HT-29 (cell line): ENCODE measurements around the gene SIX1. TPM values are rescaled to one million over a fixed set of nuclear protein-coding genes. Genes with fewer than 3 reads are reported as not detected.

Experiments
- DNase-seq: peaks from one replicate; pipeline ENCODE4 v3.0.0-alpha.2; 2015; ENCODE audit warnings: low spot score
- total RNA-seq: library from RNA; depleted of rRNA; stranded (reverse); fragments of >200 nt; shearing (Covaris generic); gene quantifications from 2 replicates; pipeline ENCODE4 v1.2.3, GENCODE V29; 2014; rRNA removed

Gene SIX1
- total RNA-seq, 1 experiment from 2014 or later, result 0.05 TPM

DNA sequence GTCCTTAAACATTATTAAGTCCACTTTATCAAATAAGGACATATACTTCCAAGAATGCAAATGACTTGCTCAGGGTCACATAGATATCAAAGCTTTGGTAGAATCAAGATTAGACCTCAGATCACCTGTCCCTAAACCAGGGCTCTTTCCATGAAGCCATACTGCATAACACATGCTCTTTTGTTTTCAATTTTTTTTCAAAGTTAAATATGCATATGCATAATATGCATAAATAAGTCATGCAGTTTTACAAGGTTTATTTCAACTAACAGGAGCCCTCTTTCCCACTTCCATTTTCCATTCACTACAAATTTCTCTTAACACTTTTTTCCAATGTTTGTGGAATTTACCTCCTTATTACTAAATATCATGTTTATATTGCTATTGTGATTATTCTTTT is 53.1 kb downstream of the SIX1 start:
- no peak for DNase-seq

DNA sequence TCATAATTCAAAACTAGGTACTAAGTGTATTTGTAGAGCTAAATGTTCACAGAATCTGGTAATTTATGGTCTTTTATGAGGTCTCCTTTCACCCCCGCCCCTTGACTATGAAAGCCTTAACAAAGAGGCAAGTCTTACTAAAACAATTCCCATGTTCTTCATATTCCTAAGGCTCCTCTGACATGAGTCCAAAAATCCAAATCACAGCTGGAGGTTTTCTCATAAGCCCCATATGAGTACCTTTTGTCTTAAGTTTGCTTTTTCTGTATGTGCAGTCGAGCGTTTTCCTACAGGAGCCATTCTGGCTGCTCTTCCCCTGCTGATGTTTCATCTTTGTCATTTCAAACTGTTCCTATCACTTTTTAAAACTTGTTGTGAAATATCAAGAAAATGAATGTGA is 55.2 kb downstream of the SIX1 start:
- no peak for DNase-seq

Other genes starting within 250 kb of the SIX1 start
- gene C14orf39, start 163.4 kb downstream of the SIX1 start, total RNA-seq, result not detected in 2 replicates
- gene SIX6, start 140.3 kb downstream of the SIX1 start, total RNA-seq, result not detected in 2 replicates
- 7.5 and 8.1 TPM in 2 replicates for gene SIX4, start 74.9 kb upstream of the SIX1 start, total RNA-seq
- 14.0 and 14.5 TPM in 2 replicates for gene MNAT1, start 85.3 kb upstream of the SIX1 start, total RNA-seq